NT2/D1 (cell line): ENCODE data around the gene KATNAL1.

Experiments used
- YY1 ChIP-seq: IDR thresholded peaks from 2 replicates; pipeline ENCODE4 v1.6.1; 2011; ENCODE audit not compliant: insufficient read length, insufficient read depth
- ZNF274 ChIP-seq: IDR thresholded peaks from 2 replicates; pipeline ENCODE4 v1.6.1; 2011; ENCODE audit warnings: mild to moderate bottlenecking, low read depth, low read length

DNA sequence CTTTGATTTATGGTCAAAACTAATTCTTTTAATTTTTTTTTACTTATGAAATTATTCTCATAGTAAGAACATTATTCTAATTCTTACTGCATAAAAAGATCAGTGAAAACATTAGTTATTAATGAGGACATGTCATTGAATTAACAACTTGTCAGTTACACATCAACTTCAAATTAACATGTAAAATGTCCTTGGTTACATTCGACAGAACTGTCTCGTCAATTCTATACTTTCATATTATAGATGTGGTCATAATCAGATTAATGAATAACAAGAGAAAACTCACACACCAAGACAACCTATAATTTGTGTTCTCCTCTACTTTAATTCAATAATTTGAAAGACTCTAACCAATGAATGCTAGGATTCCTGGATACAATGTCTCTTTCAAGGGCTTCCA lies 66.7 kb downstream of the KATNAL1 start:
- TF ChIP-seq ZNF274 (no peak), YY1 (no peak)
